Parathyroid adenoma (tissue), 2 donors: ENCODE data around the gene TEDC2.

Source experiments
- H2AFZ ChIP-seq: fragments of 300-600 bp; sonication (generic); one replicate; pipeline ENCODE4 v1.7.0; 2017; ENCODE audit warnings: antibody characterized with exemption, mild to moderate bottlenecking
- H3K27ac ChIP-seq: fragments of 300-600 bp; sonication (generic); one replicate; pipeline ENCODE4 v1.7.0; 2017
- H3K27me3 ChIP-seq: fragments of 300-600 bp; sonication (generic); one replicate; pipeline ENCODE4 v1.7.0; 2017; ENCODE audit warnings: low read length; ENCODE audit not compliant: control insufficient read depth, insufficient read depth
- H3K36me3 ChIP-seq: fragments of 300-600 bp; sonication (generic); one replicate; pipeline ENCODE4 v1.7.0; 2017; ENCODE audit warnings: low read length; ENCODE audit not compliant: control insufficient read depth, insufficient read depth
- H3K4me1 ChIP-seq: fragments of 300-600 bp; sonication (generic); one replicate; pipeline ENCODE4 v1.7.0; 2017; ENCODE audit warnings: control low read depth
- H3K4me2 ChIP-seq: fragments of 300-600 bp; sonication (generic); one replicate; pipeline ENCODE4 v1.7.0; 2017; ENCODE audit warnings: low read length
- H3K4me3 ChIP-seq: fragments of 300-600 bp; sonication (generic); one replicate; pipeline ENCODE4 v1.7.0; 2017; ENCODE audit warnings: low read depth, low read length
- H3K79me2 ChIP-seq: fragments of 300-600 bp; sonication (generic); one replicate; pipeline ENCODE4 v1.7.0; 2017; ENCODE audit warnings: control low read depth
- H3K9ac ChIP-seq: fragments of 300-600 bp; sonication (generic); one replicate; pipeline ENCODE4 v1.7.0; 2017; ENCODE audit warnings: mild to moderate bottlenecking
- H3K9me3 ChIP-seq: fragments of 300-600 bp; sonication (generic); one replicate; pipeline ENCODE4 v1.7.0; 2017; ENCODE audit warnings: low read length; ENCODE audit not compliant: control insufficient read depth
- TF ChIP-seq, protein P1 (sequence below): fragments of 300-600 bp; sonication (generic); IDR thresholded peaks from one replicate; pipeline ENCODE4 v1.7.0; 2017; ENCODE audit warnings: antibody characterized with exemption, mild to moderate bottlenecking
- donor health status: primary hyperparathyroidism.

TEDC2 gene

DNA sequence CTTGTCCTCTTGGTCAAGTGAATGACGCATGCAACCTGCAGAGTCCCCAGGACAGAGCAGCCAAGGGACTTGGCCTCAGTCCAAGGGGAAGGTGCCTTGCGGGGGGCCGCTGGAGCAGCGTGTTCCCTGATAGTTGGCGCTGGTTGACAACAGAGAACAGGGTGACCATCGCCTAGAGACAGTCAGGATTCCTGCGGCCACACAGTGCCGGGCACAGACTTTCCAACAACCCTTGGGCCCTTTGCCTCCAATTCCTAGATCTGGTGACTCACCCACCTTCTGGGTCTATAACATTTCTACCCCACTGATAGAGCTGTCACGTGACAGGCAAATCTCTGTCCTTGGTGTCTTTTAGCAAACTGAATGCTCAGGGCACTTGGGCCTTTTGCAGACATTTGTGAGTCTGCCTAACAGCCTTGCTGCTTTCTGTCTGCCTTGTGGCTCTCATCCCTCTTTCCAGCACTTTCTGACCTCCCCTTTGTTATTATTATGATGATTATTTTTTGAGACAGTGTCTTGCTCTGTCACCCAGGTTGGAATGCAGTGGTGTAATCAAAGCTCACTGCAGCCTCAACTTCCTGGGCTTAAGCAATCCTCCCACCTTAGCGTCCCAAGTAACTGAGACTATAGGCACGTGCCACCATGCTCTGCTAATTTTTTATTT lies 11.9 kb upstream of the TEDC2 start:
- TF ChIP-seq, protein P1, sequence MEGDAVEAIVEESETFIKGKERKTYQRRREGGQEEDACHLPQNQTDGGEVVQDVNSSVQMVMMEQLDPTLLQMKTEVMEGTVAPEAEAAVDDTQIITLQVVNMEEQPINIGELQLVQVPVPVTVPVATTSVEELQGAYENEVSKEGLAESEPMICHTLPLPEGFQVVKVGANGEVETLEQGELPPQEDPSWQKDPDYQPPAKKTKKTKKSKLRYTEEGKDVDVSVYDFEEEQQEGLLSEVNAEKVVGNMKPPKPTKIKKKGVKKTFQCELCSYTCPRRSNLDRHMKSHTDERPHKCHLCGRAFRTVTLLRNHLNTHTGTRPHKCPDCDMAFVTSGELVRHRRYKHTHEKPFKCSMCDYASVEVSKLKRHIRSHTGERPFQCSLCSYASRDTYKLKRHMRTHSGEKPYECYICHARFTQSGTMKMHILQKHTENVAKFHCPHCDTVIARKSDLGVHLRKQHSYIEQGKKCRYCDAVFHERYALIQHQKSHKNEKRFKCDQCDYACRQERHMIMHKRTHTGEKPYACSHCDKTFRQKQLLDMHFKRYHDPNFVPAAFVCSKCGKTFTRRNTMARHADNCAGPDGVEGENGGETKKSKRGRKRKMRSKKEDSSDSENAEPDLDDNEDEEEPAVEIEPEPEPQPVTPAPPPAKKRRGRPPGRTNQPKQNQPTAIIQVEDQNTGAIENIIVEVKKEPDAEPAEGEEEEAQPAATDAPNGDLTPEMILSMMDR = no peak
- Histone ChIP-seq H3K4me1 (no peaks in the 10 kb centered on the region), H3K9me3 (no peaks in the 10 kb centered on the region), H3K4me3 (no peak overlapping the region), H3K27me3 (no peaks in the 10 kb centered on the region), H3K4me2 (no peak overlapping the region), H3K79me2 (no peaks in the 10 kb centered on the region), H3K36me3 (no peaks in the 10 kb centered on the region), H3K27ac (no peak overlapping the region), H3K9ac (no peak overlapping the region), H2AFZ (no peak overlapping the region)

DNA sequence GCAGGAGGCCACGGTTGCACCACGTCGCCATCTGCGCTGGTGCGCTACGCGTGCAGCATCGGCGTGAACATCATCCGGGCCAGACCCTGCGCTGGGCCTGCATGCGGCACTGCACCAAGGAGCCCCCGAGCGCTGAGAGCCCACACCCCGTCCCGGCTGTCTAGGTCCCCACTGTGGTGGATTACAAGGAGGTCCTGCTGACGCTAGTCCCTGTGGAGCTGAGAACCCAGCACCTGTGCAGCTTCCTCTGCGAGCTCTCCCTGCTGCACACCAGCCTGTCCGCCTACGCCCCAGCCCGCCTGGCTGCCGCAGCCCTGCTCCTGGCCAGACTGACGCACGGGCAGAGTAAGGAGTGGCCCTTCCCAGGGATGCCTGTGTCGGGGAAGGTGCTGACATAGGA lies 10.8 kb upstream of the TEDC2 start:
- H3K4me2 ChIP-seq = no peak overlapping the region
- no peaks in the 10 kb centered on the region for H3K27me3 ChIP-seq
- H3K9ac ChIP-seq = no peak overlapping the region
- no peak overlapping the region for H3K27ac ChIP-seq
- no peaks in the 10 kb centered on the region for H3K4me1 ChIP-seq
- H3K4me3 ChIP-seq = no peak overlapping the region
- no peaks in the 10 kb centered on the region for H3K79me2 ChIP-seq
- TF ChIP-seq, protein P1 = no peak
- H2AFZ ChIP-seq = no peak overlapping the region
- no peaks in the 10 kb centered on the region for H3K9me3 ChIP-seq
- no peaks in the 10 kb centered on the region for H3K36me3 ChIP-seq

DNA sequence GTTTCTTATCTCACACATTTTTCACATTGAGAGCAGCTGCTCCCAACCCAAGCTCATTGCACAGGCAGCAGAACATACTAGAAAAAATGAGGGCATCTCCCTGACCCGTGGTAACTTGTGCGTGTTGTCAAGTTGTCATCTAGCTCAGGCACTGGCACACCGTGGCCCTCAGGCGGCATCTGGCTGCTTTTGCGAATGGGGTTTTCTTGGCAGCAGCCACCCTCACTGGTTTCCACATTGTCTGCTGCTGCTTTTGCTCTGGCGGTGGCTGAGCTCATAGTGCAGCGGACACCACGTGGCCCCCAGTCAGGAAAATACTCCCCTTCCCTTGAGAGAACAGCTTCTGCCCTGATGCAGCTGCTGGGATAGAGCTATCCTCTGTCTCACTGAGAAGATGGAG lies 9.4 kb upstream of the TEDC2 start:
- Histone ChIP-seq H3K4me1 (no peaks in the 10 kb centered on the region), H3K79me2 (no peaks in the 10 kb centered on the region), H3K9ac (no peak overlapping the region), H3K36me3 (no peaks in the 10 kb centered on the region), H2AFZ (no peak overlapping the region), H3K27ac (no peak overlapping the region), H3K4me2 (no peak overlapping the region), H3K4me3 (no peak overlapping the region), H3K9me3 (no peaks in the 10 kb centered on the region), H3K27me3 (no peaks in the 10 kb centered on the region)
- TF ChIP-seq, protein P1 = no peak

DNA sequence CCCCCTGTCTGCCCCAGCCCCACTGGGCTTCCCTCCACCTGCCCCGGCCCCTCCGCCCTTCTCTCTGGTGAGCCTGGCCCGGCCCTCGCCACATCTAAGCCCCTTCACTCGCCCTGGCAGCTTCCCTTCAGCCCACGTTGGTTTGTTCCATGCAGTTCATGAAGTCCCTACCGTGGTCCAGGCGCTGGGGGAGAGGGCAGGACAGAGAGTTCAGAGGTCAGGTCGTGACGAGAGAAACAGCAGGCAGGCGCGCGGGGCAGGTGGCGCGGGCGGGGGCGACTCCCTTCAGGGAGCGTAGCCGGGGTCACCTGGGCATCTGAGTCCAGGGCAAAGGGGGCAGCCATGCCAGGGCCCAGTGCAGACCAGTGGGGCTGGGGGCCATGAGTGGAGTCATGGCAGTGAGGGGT lies 8.9 kb upstream of the TEDC2 start:
- TF ChIP-seq, protein P1 = no peak
- H3K9ac ChIP-seq = no peak overlapping the region
- no peaks in the 10 kb centered on the region for H3K79me2 ChIP-seq
- H3K4me2 ChIP-seq = no peak overlapping the region
- no peak overlapping the region for H3K4me3 ChIP-seq
- H3K27ac ChIP-seq = no peak overlapping the region
- no peak overlapping the region for H2AFZ ChIP-seq
- no peaks in the 10 kb centered on the region for H3K4me1 ChIP-seq
- no peaks in the 10 kb centered on the region for H3K9me3 ChIP-seq
- H3K36me3 ChIP-seq = no peaks in the 10 kb centered on the region
- H3K27me3 ChIP-seq = no peaks in the 10 kb centered on the region

DNA sequence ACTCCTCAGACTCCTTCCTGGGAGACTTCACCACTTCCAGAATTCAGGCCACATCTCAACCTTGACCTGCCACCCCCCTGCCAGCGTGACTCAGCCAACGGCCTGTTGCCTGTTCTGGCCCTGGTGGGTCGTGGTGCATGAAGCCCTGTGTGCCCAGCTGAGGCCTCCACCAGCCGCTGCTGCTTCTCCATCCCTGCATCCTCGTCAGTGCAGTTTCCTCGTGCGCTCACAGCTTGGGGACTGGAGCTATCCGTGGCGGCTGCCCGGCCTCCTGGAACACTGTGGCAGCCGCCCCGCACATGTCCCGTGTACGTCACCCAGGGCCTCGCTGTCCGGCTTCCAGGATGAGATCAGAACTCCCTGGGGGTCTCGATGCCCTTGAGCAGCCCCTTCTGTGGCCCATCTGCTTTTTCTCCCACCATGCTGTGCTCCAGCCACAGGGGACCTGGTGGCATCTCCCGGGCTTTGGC lies 8.0 kb upstream of the TEDC2 start:
- no peaks in the 10 kb centered on the region for H3K36me3 ChIP-seq
- no peak overlapping the region for H2AFZ ChIP-seq

More for the DNA sequence above, 8.0 kb upstream of the TEDC2 start:
- no peaks in the 10 kb centered on the region for H3K27me3 ChIP-seq
- no peaks in the 10 kb centered on the region for H3K9me3 ChIP-seq
- H3K9ac ChIP-seq = no peak overlapping the region
- H3K4me1 ChIP-seq = no peaks in the 10 kb centered on the region
- no peak overlapping the region for H3K27ac ChIP-seq
- H3K4me2 ChIP-seq = no peak overlapping the region
- no peaks in the 10 kb centered on the region for H3K79me2 ChIP-seq
- TF ChIP-seq, protein P1 = no peak
- H3K4me3 ChIP-seq = no peak overlapping the region
